AG04450 (cell line): ENCODE data around the gene SH3GLB2. TPM values are rescaled to one million over a fixed set of nuclear protein-coding genes. Genes with fewer than 3 reads are reported as not detected.
A peak's percentile ranks its signal among the peaks of the same experiment; 100 is the strongest.

Source experiments
- CTCF ChIA-PET: fragments of 300-600, 350-600 bp; formaldehyde crosslinking; extraction: SDS; loops from one replicate; lab custom pipeline; 2022; ENCODE audit warnings: antibody characterized with exemption, inconsistent platforms; lab: Charles Lee
- POLR2A ChIA-PET: fragments of 350-600 bp; formaldehyde crosslinking; extraction: SDS; loops from one replicate; lab custom pipeline; 2021; ENCODE audit warnings: antibody characterized with exemption, inconsistent platforms; lab: Yijun Ruan, JAX
- DNase-seq: peaks from one replicate; pipeline ENCODE4 v3.0.0-alpha.2; 2011; ENCODE audit warnings: low read depth, low spot score
- H3K27ac ChIP-seq: one replicate; pipeline ENCODE4 v1.5.1; 2012; ENCODE audit warnings: low read depth, low read length, control low read depth
- H3K27me3 ChIP-seq: one replicate; pipeline ENCODE4 v1.6.0; 2012; ENCODE audit warnings: low read length; ENCODE audit not compliant: control insufficient read depth, insufficient read depth
- H3K4me3 ChIP-seq: 2 replicates; pipeline ENCODE4 v1.5.1; 2011; ENCODE audit warnings: mild to moderate bottlenecking, low read depth, low read length, control low read depth
- H3K9me3 ChIP-seq: 2 replicates; pipeline ENCODE4 v1.5.1; 2012; ENCODE audit warnings: low read length; ENCODE audit not compliant: control insufficient read depth, insufficient read depth
- polyA plus RNA-seq: library from polyadenylated mRNA; depleted of rRNA; stranded (reverse); fragments of >200 nt; gene quantifications from 2 replicates; pipeline ENCODE4 v1.2.3, GENCODE V29; 2011
- TF ChIP-seq, protein P1 (sequence below): IDR thresholded peaks from 2 replicates; pipeline ENCODE4 v1.5.1; 2011; ENCODE audit warnings: low read depth, low read length, control low read depth, inconsistent platforms

Gene SH3GLB2
- polyA plus RNA-seq, 1 experiment = 29.3 TPM

- CTCF ChIA-PET = no interaction called here
- no peak for DNase-seq
- POLR2A ChIA-PET = no interaction called here
- TF ChIP-seq, protein P1, sequence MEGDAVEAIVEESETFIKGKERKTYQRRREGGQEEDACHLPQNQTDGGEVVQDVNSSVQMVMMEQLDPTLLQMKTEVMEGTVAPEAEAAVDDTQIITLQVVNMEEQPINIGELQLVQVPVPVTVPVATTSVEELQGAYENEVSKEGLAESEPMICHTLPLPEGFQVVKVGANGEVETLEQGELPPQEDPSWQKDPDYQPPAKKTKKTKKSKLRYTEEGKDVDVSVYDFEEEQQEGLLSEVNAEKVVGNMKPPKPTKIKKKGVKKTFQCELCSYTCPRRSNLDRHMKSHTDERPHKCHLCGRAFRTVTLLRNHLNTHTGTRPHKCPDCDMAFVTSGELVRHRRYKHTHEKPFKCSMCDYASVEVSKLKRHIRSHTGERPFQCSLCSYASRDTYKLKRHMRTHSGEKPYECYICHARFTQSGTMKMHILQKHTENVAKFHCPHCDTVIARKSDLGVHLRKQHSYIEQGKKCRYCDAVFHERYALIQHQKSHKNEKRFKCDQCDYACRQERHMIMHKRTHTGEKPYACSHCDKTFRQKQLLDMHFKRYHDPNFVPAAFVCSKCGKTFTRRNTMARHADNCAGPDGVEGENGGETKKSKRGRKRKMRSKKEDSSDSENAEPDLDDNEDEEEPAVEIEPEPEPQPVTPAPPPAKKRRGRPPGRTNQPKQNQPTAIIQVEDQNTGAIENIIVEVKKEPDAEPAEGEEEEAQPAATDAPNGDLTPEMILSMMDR = no peak
- Histone ChIP-seq H3K27me3 (no peaks in the 10 kb centered on the region), H3K9me3 (peaks cover 4% of the 10 kb centered on the region; the same call in 1 of the 2 replicates), H3K4me3 (no peak overlapping the region), H3K27ac (no peak overlapping the region)
Measured at GRCh38 chr9:129032541-129033159, 4.5 kb upstream of the SH3GLB2 start.

DNA sequence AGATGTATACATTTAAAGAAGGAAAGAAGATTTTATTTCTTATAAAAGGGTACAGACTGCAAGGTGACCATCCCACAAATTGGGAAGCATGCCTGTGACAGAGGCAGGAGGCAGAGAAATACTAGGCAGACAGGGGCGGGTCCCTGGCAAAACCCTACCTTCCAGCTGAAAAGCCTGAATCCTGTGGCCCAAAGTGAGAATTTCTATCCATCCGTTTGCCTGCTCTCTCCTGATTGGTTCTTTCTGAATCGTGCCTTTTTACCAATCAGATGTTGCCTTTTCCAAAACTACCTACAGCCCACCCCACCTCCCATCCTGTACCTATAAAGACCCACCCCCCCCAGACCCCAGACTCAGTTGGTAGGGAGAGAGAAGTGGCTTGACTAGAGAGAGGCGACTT, 3.4 kb upstream of the SH3GLB2 start:
- TF ChIP-seq, protein P1 = no peak
- ChIA-PET CTCF (no interaction called here), POLR2A (no interaction called here)
- no peak for DNase-seq
- Histone ChIP-seq H3K4me3 (no peak overlapping the region), H3K9me3 (peaks cover under 1% of the 10 kb centered on the region; the same call in 1 of the 2 replicates), H3K27ac (no peak overlapping the region), H3K27me3 (no peaks in the 10 kb centered on the region)

DNA sequence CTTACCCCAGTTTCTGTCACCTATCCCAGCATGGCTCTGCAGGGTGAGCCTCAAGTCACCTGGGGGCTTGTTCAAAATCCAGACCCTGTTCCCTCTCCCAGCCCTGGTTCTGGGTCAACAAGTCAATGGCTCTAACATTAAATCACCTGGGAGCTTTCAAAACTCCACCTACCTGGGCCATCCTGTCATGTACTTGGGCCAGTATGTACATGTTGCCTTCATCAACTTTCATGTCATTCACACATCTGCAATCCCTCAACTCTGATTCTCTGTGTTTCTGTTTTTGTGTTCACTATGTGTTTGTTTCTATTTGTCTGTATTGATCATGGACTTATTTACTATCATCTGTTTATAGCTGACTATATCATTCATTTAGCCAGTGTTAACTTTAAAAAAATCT, 2.1 kb upstream of the SH3GLB2 start:
- no peak overlapping the region for H3K4me3 ChIP-seq
- H3K27ac ChIP-seq = no peak overlapping the region
- DNase-seq = no peak
- no peaks in the 10 kb centered on the region for H3K27me3 ChIP-seq
- TF ChIP-seq, protein P1 = no peak
- no peaks in the 10 kb centered on the region for H3K9me3 ChIP-seq
- ChIA-PET POLR2A (no interaction called here), CTCF (interaction anchor here (0.6 to 1.0 kb wide), 2 partner anchors 13 to 155 kb away, joined by 3 to 4 read pairs; no protein-coding TSS in a partner anchor)

- TF ChIP-seq, protein P1 = no peak
- Histone ChIP-seq H3K27me3 (no peaks in the 10 kb centered on the region), H3K9me3 (no peaks in the 10 kb centered on the region), H3K27ac (no peak overlapping the region), H3K4me3 (peak overlapping the region; percentile 79)
- no peak for DNase-seq
- POLR2A ChIA-PET = no interaction called here
- CTCF ChIA-PET = interaction anchor here (0.5 to 1.1 kb wide), 39 partner anchors 8 to 1337 kb away, joined by 3 to 13 read pairs (median 4); partner anchors contain the start of gene DOLPP1
Measured at GRCh38 chr9:129027685-129028191, 393 bp downstream of the SH3GLB2 start.

- TF ChIP-seq, protein P1 = no peak
- Histone ChIP-seq H3K27me3 (no peaks in the 10 kb centered on the region), H3K9me3 (no peaks in the 10 kb centered on the region), H3K4me3 (peak overlapping the region; percentile 79), H3K27ac (no peak overlapping the region)
- DNase-seq = no peak
- POLR2A ChIA-PET = no interaction called here
- CTCF ChIA-PET = interaction anchor here (1.1 kb wide), 1 partner anchor 12 kb away, joined by 7 read pairs; no protein-coding TSS in a partner anchor
Measured at GRCh38 chr9:129027224-129027684, 877 bp downstream of the SH3GLB2 start.
